Large intestine (tissue), 3 donors: Measurements from ENCODE around the gene ITIH4. TPM values are rescaled to one million over a fixed set of nuclear protein-coding genes. Genes with fewer than 3 reads are reported as not detected.

Experiments
- DNase-seq, 2 donors: peaks; one replicate each; pipeline versions ENCODE4 v3.0.0 to v3.0.0-alpha.2; 2013
- H3K27ac ChIP-seq: one replicate; pipeline ENCODE4 v1.5.1; 2013; ENCODE audit warnings: low read length
- H3K27me3 ChIP-seq: 2 replicates; pipeline ENCODE4 v1.6.1; 2013; ENCODE audit warnings: low read length; ENCODE audit not compliant: control insufficient read depth, insufficient read depth
- H3K36me3 ChIP-seq: 2 replicates; pipeline ENCODE4 v1.6.1; 2013; ENCODE audit warnings: low read length; ENCODE audit not compliant: control insufficient read depth, insufficient read depth
- H3K4me1 ChIP-seq: one replicate; pipeline ENCODE4 v1.6.1; 2013; ENCODE audit warnings: low read length; ENCODE audit not compliant: control insufficient read depth, insufficient read depth
- H3K4me3 ChIP-seq: one replicate; pipeline ENCODE4 v1.5.1; 2013; ENCODE audit warnings: low read length
- H3K9me3 ChIP-seq: one replicate; pipeline ENCODE4 v1.6.1; 2013; ENCODE audit warnings: mild to moderate bottlenecking, low read depth, low read length, moderate library complexity; ENCODE audit not compliant: control insufficient read depth
- WGBS: methylation state at CpG from one replicate; pipeline ENCODE4 v1.1.5; 2013; ENCODE audit warnings: low lambda C conversion rate; ENCODE audit not compliant: insufficient coverage; 5-methylcytosine and 5-hydroxymethylcytosine counted together
- polyA plus RNA-seq: library from polyadenylated mRNA; unstranded; fragments of 120-200 nt; gene quantifications from one replicate; pipeline ENCODE4 v1.2.1, GENCODE V29; 2013

The ITIH4 gene
- polyA plus RNA-seq, 1 donor = 4.3 TPM

DNA sequence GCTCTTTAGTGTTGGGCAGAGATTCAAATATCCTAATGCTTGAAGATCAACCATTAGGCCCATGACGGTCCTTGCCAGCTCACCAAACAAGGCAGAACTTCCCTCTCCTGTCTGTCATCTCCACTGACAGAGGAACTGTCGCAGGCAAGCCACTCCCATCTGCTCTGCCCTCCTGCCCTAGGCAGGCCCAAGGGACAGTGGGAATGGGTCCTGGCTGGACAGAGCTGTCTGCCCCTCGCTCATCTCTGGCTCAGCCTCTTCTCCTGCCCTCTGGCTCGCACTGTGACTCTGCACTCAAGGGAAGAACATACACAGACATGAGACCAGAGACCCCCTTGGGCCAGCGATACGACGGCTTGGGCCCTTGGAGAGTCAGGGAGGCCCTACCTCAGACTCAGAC is 12.0 kb upstream of the ITIH4 start:
- Histone ChIP-seq H3K27ac (no peak overlapping the region), H3K4me3 (no peak overlapping the region), H3K4me1 (no peaks in the 10 kb centered on the region), H3K9me3 (no peaks in the 10 kb centered on the region), H3K36me3 (peaks cover 14% of the 10 kb centered on the region), H3K27me3 (no peaks in the 10 kb centered on the region)
- DNase-seq = no peak
- WGBS = no CpG with 5 or more reads among the region's 7 CpGs

GRCh38 chr3:52841981-52842340 is 11.5 kb upstream of the ITIH4 start:
- Histone ChIP-seq H3K4me3 (no peak overlapping the region), H3K27ac (no peak overlapping the region), H3K9me3 (no peaks in the 10 kb centered on the region), H3K27me3 (no peaks in the 10 kb centered on the region), H3K4me1 (no peaks in the 10 kb centered on the region), H3K36me3 (peaks cover 11% of the 10 kb centered on the region)
- WGBS = no CpG with 5 or more reads among the region's 12 CpGs
- no peak for DNase-seq

- DNase-seq = no peak
- H3K27ac ChIP-seq = no peak overlapping the region
- H3K27me3 ChIP-seq = no peaks in the 10 kb centered on the region
- peaks cover 11% of the 10 kb centered on the region for H3K36me3 ChIP-seq
- no peaks in the 10 kb centered on the region for H3K9me3 ChIP-seq
- no peak overlapping the region for H3K4me3 ChIP-seq
- H3K4me1 ChIP-seq = no peaks in the 10 kb centered on the region
- 100% methylated on average over 3 of the region's 12 CpGs for WGBS
Measured at GRCh38 chr3:52841211-52841980, 10.9 kb upstream of the ITIH4 start.

DNA sequence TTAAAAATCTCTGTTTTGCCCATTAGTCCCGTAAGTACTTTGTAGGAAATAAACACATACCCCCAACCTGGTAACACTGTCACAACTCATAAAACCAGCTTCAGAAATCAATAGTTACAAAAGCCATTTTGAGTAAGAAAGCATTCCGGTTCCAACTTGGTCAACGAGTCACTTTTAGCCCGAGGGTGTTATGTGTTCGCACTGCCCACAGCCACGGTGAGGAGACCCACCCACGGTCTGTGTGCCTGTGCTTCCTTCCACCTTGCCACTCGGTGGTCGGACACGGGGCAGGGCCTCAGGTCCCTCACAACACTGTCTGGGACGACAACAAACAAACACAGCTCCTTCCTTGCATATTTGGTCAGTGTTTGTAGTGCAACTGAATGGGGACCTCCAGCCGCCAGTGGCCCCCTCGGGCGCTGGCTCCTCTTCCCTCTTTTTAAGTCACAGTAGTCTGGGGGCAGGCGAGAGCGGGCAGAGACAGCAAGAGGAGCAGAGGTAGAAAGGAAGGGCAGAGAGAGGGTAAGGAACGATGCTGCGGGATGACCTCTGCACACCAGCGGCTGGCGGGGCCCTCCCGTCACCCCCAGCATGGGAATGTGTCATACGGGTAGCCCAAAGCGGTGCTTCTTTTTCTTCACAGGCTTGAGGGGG is 9.5 kb upstream of the ITIH4 start:
- no CpG with 5 or more reads among the region's 23 CpGs for WGBS
- Histone ChIP-seq H3K27me3 (no peaks in the 10 kb centered on the region), H3K27ac (no peak overlapping the region), H3K9me3 (no peaks in the 10 kb centered on the region), H3K4me3 (no peak overlapping the region), H3K4me1 (peaks cover 2% of the 10 kb centered on the region), H3K36me3 (peaks cover 11% of the 10 kb centered on the region)
- DNase-seq = no peak

DNA sequence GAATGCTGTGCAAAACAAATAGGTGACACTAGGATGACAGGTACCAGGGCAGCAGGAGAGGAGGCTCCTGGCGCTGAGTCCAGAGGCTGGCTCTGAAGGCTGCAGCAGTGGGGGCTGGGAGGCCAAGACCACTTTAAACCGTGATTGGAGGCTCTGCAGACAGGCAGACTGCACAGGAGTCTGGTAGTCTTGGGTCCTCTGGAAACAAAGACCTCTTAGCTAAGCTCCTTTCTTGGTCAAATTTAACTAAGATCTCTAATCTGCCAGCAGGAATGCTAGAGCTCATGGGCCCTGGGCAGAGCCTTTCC is 8.8 kb upstream of the ITIH4 start:
- WGBS = no CpG with 5 or more reads among the region's 2 CpGs
- H3K27me3 ChIP-seq = no peaks in the 10 kb centered on the region
- peaks cover 11% of the 10 kb centered on the region for H3K36me3 ChIP-seq
- H3K9me3 ChIP-seq = no peaks in the 10 kb centered on the region
- no peak overlapping the region for H3K4me3 ChIP-seq
- no peak for DNase-seq
- H3K4me1 ChIP-seq = peaks cover 3% of the 10 kb centered on the region
- no peak overlapping the region for H3K27ac ChIP-seq

- Histone ChIP-seq H3K36me3 (peaks cover 11% of the 10 kb centered on the region), H3K4me1 (peaks cover 3% of the 10 kb centered on the region), H3K9me3 (no peaks in the 10 kb centered on the region), H3K27ac (no peak overlapping the region), H3K4me3 (no peak overlapping the region), H3K27me3 (no peaks in the 10 kb centered on the region)
- WGBS = no CpG with 5 or more reads among the region's 8 CpGs
- no peak for DNase-seq
Measured at GRCh38 chr3:52838561-52839267, 8.2 kb upstream of the ITIH4 start.

DNA sequence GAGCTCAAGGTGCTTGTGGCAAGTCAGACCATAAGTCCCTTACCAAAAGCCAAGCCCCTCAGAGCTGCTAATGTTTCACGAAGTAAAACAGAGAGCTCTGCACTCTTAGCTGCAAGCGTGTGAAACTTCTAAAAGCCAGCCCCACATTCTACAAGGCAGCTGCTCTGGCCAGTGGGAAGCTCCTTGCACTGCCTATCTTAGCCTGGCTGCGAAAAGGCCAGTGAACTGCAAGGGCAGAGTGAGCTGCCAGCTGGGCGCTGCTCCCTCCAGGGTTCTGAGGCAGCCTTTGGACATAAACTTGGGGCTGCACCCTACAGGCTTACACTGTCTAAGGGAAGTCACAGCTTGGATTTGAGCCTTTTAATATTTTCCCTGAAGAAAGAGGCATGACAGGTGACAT is 6.5 kb upstream of the ITIH4 start:
- no peak overlapping the region for H3K27ac ChIP-seq
- DNase-seq = no peak
- no peaks in the 10 kb centered on the region for H3K27me3 ChIP-seq
- peaks cover 3% of the 10 kb centered on the region for H3K4me1 ChIP-seq
- H3K9me3 ChIP-seq = no peaks in the 10 kb centered on the region
- WGBS = no CpG with 5 or more reads among the region's 4 CpGs
- H3K36me3 ChIP-seq = peaks cover 4% of the 10 kb centered on the region
- H3K4me3 ChIP-seq = no peak overlapping the region

DNA sequence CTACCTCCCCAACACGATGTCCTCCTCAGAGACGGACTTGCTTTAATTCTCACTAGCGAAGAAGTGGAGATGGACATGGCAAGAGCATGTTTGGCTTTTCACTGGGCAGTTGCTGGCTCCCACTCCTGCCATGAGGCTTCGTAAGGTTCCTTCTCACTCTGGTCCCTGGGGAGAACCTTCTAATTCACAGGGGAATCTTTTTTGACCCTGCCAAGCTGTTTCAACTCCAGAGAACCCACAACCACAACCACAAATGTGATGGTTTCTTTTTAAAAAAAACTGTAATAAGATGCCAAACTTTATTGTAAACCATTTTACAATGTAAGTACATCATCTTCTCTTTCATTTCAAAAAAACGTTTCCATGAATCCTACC is 6.0 kb upstream of the ITIH4 start:
- Histone ChIP-seq H3K27me3 (no peaks in the 10 kb centered on the region), H3K27ac (no peak overlapping the region), H3K4me1 (peaks cover 3% of the 10 kb centered on the region), H3K36me3 (peaks cover 3% of the 10 kb centered on the region), H3K9me3 (no peaks in the 10 kb centered on the region), H3K4me3 (no peak overlapping the region)
- no peak for DNase-seq
- WGBS = no CpG with 5 or more reads among the region's 5 CpGs

GRCh38 chr3:52835766-52836470 is 5.4 kb upstream of the ITIH4 start:
- no peak for DNase-seq
- Histone ChIP-seq H3K9me3 (no peaks in the 10 kb centered on the region), H3K4me1 (peaks cover 3% of the 10 kb centered on the region), H3K27ac (no peak overlapping the region), H3K27me3 (no peaks in the 10 kb centered on the region), H3K4me3 (no peak overlapping the region), H3K36me3 (peaks cover 3% of the 10 kb centered on the region)
- no CpG with 5 or more reads among the region's 8 CpGs for WGBS

DNA sequence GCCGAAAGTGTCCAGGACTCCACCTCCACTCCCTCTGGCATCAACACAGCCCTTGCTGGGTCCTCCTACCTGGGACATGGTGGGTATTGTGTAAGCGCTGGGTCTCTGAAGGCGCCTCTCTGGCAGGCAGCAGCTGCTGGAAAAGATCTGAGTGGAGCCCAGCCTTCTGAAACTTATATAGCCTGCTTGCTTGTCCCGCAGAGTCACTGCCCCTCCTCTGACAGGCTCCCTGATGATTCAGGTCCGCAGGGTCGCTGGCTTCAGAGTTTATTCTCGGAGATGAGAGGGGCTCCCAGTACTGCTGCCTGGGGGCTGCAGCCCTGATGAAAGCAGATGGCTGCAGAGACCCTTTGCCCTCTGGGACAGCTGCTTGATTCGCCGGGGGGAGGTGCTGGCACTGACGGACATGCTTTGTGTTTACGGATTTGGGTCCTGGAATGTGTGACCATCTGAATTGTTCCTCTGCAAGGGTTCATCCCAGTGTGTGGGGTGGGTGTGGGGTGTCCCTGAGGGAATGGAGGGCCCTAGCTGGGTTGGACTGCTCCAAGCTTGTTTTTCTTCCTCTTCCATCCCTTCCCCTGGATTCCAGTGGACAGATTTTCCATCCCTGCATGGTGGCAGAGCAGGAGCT is 4.5 kb upstream of the ITIH4 start, which contains the start of gene MUSTN1:
Gene MUSTN1 (minus strand): TSS at position 149 of the 631 bp plus-strand sequence. CDS start 71 bp downstream, at position 78.
- H3K9me3 ChIP-seq = no peaks in the 10 kb centered on the region
- H3K4me3 ChIP-seq = no peak within 1 kb of the TSS
- peak in 1 of 2 donors; percentile 8 for DNase-seq
- no peaks in the 10 kb centered on the region for H3K27me3 ChIP-seq
- no CpG with 5 or more reads among the region's 11 CpGs for WGBS
- peaks cover 3% of the 10 kb centered on the region for H3K36me3 ChIP-seq
- H3K27ac ChIP-seq = no peak within 1 kb of the TSS
- H3K4me1 ChIP-seq = peaks cover 3% of the 10 kb centered on the region
